GM12891 (cell line): ENCODE measurements around the gene SLAIN2.

Experiments
- PAX5 ChIP-seq: IDR thresholded peaks from 2 replicates; pipeline ENCODE4 v1.6.1; 2011; ENCODE audit warnings: low read length, moderate library complexity, mild to moderate bottlenecking; ENCODE audit not compliant: insufficient read depth, severe bottlenecking
- POLR2A ChIP-seq: IDR thresholded peaks from 2 replicates; pipeline ENCODE4 v1.6.1; 2011; ENCODE audit warnings: low read depth, low read length, control low read depth
- POLR2AphosphoS5 ChIP-seq: IDR thresholded peaks from 2 replicates; pipeline ENCODE4 v1.6.1; 2011; ENCODE audit warnings: low read depth, low read length, control low read depth
- POU2F2 ChIP-seq: IDR thresholded peaks from 2 replicates; pipeline ENCODE4 v1.6.1; 2011; ENCODE audit warnings: low read depth, mild to moderate bottlenecking, control low read depth, low read length, moderate library complexity
- SPI1 ChIP-seq: IDR thresholded peaks from 2 replicates; pipeline ENCODE4 v1.6.1; 2011; ENCODE audit warnings: low read depth, low read length, control low read depth
- TAF1 ChIP-seq: IDR thresholded peaks from 2 replicates; pipeline ENCODE4 v1.6.1; 2011; ENCODE audit warnings: low read depth, low read length, control low read depth

DNA sequence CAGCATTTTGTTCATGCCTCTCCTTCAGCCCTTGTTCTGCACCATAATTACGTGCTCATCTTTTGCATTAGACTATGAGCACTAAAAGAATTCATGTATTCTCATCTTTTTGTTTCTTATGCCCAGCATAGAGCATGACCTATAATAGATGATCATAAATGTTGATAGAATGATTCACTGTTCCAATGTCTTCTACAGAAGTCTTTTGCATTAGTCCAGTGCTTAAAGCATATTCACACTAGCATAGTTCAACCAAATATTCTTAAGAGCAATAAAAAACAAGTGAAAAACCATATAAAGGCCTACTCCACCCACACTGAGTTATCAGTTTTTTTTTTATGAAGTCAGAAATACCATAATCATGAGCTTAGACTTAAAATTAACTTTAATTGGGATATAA, 105.3 kb downstream of the SLAIN2 start:
- TF ChIP-seq POLR2AphosphoS5 (no peak), TAF1 (no peak), POLR2A (no peak), PAX5 (no peak), SPI1 (no peak), POU2F2 (no peak)
